Measurements from ENCODE around the gene MYH11.

DNA sequence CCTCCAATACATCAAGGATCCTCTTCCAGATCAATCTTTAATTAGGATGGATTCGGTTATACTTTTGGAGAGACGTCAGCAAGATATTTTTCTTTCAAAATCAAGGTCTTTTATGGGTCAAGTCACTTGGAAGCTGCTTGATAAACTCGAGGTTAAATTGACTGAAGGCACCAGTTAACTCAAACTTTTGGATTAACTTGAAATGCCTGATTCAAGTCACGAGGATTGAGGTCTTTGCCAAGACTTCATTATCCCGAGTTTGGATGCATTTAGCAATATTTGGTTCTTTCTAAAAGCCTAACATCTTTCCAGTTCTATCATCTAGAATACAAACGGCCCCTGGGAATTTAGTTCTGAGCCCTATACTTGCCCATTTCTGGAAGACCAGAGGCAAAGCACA, 82.9 kb downstream of the MYH11 start:
- TF ChIP-seq, protein P1, sequence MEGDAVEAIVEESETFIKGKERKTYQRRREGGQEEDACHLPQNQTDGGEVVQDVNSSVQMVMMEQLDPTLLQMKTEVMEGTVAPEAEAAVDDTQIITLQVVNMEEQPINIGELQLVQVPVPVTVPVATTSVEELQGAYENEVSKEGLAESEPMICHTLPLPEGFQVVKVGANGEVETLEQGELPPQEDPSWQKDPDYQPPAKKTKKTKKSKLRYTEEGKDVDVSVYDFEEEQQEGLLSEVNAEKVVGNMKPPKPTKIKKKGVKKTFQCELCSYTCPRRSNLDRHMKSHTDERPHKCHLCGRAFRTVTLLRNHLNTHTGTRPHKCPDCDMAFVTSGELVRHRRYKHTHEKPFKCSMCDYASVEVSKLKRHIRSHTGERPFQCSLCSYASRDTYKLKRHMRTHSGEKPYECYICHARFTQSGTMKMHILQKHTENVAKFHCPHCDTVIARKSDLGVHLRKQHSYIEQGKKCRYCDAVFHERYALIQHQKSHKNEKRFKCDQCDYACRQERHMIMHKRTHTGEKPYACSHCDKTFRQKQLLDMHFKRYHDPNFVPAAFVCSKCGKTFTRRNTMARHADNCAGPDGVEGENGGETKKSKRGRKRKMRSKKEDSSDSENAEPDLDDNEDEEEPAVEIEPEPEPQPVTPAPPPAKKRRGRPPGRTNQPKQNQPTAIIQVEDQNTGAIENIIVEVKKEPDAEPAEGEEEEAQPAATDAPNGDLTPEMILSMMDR (conservative IDR thresholded peaks at IDR 0.05; ENCODE audit: low read length): no peak
- TF ChIP-seq EZH2phosphoT487 (IDR thresholded peaks at IDR 0.05; ENCODE audit: borderline replicate concordance): no peak

All from Loucy (cell line).